Epidermal melanocyte (primary cell): ENCODE measurements around the gene GMNN.
"Not testable (repeated sequence)": the region's sequence is repeated elsewhere in the genome, so short reads cannot be mapped to it uniquely, and the experiment has no call there.

ENCODE experiments used
- DNase-seq: peaks from one replicate; pipeline ENCODE4 v3.0.0; 2011; ENCODE audit warnings: low spot score; ENCODE audit not compliant: insufficient read length

The GMNN gene

GRCh38 chr6:24761193-24761835, 13.4 kb upstream of the GMNN start:
- DNase-seq, result no peak

- no peak for DNase-seq
These were observed 12.9 kb upstream of the GMNN start for GRCh38 chr6:24761851-24762250.

DNA sequence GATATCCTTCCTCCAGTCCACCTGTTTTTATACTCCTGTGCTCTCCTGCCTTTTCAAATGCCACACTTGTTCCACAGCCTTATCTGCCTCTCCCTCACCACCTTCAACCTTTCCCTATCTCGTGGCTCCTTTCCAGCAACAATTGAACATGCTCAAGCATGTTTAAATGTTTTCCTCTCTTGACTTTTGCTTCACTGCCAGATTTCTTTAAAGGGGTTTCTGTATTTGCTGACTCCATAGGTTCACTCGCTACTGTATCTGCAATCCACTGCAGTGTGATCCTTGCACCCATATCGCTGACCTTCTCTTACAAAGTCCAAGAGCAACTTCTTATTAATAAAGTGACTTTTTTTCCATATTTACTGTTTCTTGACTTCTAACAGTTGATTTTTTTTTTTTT, 11.2 kb upstream of the GMNN start:
- no peak for DNase-seq

- not testable (repeated sequence) for DNase-seq
These were observed 9.6 kb upstream of the GMNN start for GRCh38 chr6:24764833-24765828.

- not testable (repeated sequence) for DNase-seq
These were observed 8.8 kb upstream of the GMNN start for GRCh38 chr6:24765968-24766367.

DNA sequence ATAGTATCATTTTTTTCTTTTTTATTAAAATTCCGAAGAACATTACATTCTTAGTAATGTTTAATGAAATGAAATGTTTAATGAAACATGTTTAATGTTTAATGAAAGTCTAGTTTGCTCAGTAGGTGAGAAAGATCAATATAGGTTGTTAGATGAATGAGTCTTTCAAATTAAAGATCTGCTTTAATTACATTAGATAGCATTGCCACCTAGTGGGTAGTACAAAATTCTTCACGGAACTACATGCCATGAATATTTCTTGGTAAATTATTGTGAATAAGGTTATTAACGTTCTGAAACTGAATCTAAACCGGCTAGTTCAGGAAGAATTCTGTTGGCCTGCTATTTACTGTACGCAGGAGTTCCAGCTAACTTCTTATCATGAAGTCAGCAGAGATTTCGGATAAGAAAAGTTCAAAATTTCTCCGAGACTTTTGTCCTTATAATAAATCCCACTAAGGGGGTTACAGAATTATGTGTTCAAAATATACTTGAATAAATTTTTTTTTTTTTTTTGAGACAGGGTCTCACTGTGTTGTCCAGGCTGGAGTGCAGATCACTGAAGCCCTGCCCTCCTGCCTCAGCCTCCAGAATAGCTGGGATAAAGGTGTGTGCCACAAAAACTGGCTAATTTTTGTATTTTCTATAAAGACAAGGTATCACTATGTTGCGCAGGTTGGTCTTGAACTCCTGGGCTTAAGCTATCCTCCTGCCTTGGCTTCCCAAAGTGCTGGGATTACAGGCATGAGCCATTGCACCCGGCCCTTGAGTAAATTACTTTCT, 7.9 kb upstream of the GMNN start:
- DNase-seq, result peak; percentile 37

DNA sequence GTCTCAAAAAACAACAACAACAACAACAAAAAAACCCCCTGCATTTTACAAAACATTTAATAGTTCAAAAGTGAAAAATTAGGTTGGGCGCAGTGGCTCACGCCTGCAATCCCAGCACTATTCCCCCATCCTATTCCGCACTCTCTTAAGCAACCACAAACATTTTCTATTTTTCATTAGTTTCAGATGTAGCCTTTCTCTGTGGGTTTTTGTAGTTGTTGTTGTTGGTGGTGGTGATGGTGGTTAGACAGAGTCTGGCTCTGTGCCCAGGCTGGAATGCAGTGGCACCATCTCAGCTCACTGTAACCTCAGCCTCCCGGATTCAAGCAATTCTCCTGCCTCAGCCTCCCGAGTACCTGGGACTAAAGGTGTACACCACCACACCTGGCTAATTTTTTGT, 6.4 kb upstream of the GMNN start:
- no peak for DNase-seq

DNA sequence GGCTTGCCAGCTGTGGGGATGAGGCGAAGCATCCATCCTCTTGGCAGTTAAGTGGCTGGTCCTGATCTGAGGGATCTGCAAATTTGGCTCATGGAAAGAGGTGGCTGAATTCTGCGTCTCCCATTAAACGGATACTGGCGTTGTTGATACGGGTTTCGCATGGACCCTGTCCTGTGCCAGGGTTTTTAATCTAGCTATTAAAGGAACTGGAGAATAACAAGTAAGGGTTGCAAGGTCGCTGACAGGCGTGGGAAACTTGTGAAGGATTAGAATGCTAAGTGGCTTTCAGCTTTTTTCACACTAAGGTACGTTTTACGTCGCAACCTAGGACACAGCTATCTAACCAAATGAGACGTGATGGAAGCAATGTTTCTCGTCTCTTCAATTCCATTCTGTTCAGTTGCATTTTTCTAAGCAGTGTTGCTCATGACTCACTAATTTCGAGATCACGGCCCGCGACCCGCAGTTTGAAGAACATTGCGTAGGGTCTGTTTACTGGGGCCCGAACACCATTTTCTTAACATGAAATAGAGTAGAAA, 852 bp downstream of the GMNN start:
- no peak for DNase-seq

DNA sequence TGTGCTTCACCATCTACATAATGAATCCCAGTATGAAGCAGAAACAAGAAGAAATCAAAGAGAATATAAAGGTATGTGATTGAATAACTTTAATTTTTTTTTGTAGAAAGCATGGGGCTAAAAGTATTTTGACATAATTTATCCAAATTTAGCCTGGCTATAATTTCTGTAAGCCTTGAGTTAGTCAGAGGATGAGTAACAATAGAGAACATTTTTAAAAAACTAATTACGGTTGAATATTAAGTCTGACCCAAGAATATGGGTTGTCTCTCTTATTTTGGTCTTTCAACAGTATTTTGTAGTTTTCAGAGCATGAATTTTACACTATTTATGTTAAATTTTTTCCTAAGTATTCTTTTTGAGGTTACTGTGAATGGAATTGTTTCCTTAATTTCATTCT, 2.5 kb downstream of the GMNN start:
- no peak for DNase-seq

DNA sequence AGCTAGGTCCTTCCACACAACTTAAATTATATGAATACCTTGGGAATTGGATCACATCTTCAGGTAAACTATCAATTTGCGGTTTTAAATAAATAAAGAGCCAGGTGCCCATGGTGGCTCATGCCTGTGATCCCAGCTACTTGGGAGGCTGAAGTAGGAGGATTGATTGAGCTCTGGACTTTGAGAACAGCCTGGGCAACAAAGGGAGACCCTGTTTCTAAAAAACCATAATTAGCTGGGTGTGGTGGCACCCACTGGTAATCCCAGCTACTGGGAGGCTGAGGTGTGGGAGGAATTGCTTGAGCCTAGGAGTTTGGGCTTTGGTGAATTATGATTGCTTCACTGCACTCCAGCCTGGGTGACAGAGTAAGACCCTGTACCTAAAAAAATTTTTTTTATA, 3.4 kb downstream of the GMNN start:
- no peak for DNase-seq

GRCh38 chr6:24778878-24779277, 4.1 kb downstream of the GMNN start:
- DNase-seq, result no peak

- DNase-seq, result no peak
These were observed 4.8 kb downstream of the GMNN start for GRCh38 chr6:24779416-24780016.

DNA sequence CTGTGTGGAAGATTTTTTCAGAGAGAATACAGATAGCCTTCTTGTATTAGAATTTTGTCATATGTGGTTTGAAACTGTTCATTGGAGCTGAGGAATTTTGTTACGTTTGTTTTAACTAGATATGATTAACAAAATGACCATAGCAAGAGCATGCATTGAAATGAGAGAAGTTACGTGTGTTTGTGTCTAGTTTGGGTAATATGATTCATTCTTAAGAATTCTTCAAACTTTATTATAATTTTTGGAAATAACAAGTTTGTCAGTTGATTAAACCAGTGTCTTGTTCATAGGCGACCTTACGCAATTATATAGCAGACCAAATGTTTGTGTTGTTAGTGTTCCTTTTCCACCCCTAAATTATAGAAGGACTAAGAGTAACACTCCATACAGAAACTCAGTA, 5.5 kb downstream of the GMNN start:
- DNase-seq, result no peak

- no peak for DNase-seq
These were observed 13.4 kb downstream of the GMNN start for GRCh38 chr6:24788031-24788665.

DNA sequence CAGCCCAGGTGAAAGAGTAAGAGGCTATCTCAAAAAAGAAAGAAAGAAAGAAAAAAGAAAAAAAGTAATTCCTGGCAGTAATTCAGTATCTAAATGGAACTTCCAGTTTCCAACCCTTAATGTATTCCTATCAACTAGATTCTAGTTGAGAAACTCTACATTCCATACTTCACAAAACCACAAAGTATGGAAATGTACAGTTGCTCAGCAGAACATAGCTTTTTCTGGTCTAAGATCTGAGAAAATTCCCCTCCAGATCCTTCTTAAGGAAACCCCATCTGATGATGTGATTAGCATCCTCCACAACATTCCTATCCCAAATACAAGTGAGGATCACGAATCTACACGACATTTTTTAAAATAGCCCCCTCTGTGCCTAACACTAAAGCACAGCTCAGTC, 20.4 kb downstream of the GMNN start:
- DNase-seq, result no peak

DNA sequence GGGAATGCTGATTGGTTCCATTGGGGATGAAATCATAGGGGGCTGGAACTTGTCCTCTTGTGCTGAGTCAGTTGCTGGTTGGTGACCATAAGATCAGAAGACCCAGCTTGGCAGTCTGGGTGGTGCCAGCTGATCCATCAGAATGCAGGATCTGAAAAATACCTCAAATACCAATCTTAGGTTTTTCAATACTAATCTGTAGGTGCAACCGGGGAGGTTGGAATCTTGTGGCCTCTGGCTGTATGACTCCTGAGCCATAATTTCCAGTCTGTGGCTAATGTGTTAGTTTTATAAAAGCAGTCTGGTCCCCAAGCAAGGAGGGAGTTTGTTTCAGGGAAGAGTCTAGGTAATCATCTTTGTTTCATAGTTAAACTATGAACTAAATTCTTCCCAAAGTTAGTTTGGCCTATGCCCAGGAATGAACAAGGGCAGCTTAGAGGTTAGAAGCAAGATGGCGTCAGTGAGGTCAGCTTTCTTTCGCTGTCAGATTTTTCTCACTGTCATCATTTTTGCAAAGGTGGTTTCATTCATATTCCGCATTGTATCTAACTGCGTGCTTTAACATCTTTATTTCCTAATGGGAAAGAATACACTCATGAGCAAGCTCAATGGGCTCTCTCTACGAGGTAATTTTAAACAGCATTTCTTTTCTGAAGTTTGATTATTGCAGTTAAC, 22.0 kb downstream of the GMNN start:
- no peak for DNase-seq

- DNase-seq, result no peak
These were observed 23.0 kb downstream of the GMNN start for GRCh38 chr6:24797596-24798216.

DNA sequence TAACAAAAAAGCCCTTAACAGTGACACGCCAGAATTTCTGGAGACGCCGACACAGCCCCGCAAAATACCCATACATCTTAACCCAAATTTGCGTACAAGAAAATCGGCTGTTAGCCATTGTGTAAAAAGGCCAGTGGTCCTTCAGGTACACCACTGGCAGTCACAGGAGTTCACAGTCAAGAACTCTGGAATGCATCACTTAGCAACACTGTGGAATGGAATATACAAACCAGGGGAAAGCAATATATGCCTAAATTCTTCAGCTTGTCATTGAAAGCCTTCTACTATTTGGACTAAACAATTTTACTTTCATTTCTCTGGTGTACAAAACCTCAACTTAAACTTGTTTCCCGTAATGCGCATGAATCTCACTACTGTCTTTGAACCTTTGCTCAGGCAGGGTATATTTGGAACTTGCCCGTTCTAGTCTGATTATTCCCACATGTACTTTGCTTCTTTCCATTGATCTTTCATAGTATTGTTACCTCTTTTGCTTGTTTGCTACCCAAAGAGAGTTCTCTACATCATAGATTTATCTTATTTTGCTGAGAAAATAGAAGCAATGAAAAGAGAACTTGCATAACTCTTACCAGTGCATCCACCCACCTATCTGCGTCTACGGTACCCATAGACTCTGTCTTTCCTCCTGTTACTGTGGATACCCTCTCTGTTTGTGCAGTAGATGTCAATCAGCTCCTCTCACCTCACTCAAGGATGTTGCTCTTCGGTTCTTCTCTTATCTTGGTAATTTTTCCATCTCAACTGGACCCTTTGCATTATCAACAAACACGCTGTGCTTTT, 24.2 kb downstream of the GMNN start, which contains the start of gene ARMH2:
ARMH2 (minus strand) TSS at position 178 of the 801 bp plus-strand sequence; CDS start at position 118, 60 bp downstream.
- no peak for DNase-seq

GRCh38 chr6:24799541-24799915, 24.8 kb downstream of the GMNN start:
- DNase-seq, result no peak
